Activated effector memory CD4-positive, alpha-beta T cell treated with anti-CD3 and anti-CD28 coated beads, Interleukin-2, amount 50 U/mL, for 16 hours (primary cell): Measurements from ENCODE around the gene SLC38A9.
A peak's percentile ranks its signal among the peaks of the same experiment; 100 is the strongest.
"Not testable (repeated sequence)": the region's sequence is repeated elsewhere in the genome, so short reads cannot be mapped to it uniquely, and the experiment has no call there.

Experiments used
- DNase-seq: peaks from one replicate; pipeline ENCODE4 v3.0.0-alpha.2; 2020

The SLC38A9 gene

GRCh38 chr5:55712023-55712859, at the start of gene SLC38A9:
Gene SLC38A9, minus strand, starts transcription at chr5:55712324. Its CDS starts 14,366 bp downstream, at chr5:55697958.
- DNase-seq: peak; percentile 98

- DNase-seq: not testable (repeated sequence)
These were observed 49.6 kb upstream of the SLC38A9 start for GRCh38 chr5:55761721-55762120.

- no peak for DNase-seq
These were observed 46.6 kb upstream of the SLC38A9 start for GRCh38 chr5:55758714-55759113.

- DNase-seq: no peak
These were observed 46.1 kb upstream of the SLC38A9 start for GRCh38 chr5:55758231-55758630.

- no peak for DNase-seq
These were observed 38.4 kb upstream of the SLC38A9 start for GRCh38 chr5:55750499-55750898.

- no peak for DNase-seq
These were observed 37.9 kb upstream of the SLC38A9 start for GRCh38 chr5:55750063-55750462.

- no peak for DNase-seq
These were observed 37.3 kb upstream of the SLC38A9 start for GRCh38 chr5:55749387-55749786.

GRCh38 chr5:55747778-55748318, 35.7 kb upstream of the SLC38A9 start:
- no peak for DNase-seq

GRCh38 chr5:55742778-55743177, 30.7 kb upstream of the SLC38A9 start:
- no peak for DNase-seq

- no peak for DNase-seq
These were observed 25.7 kb upstream of the SLC38A9 start, which contains the start of gene DDX4 for GRCh38 chr5:55737793-55738192. Gene DDX4, plus strand, starts transcription at chr5:55738061. Its CDS starts 903 bp downstream, at chr5:55738964.

- no peak for DNase-seq
These were observed 22.5 kb upstream of the SLC38A9 start for GRCh38 chr5:55734658-55735057.

- no peak for DNase-seq
These were observed 20.5 kb upstream of the SLC38A9 start for GRCh38 chr5:55732585-55732984.

GRCh38 chr5:55731848-55732247, 19.7 kb upstream of the SLC38A9 start:
- no peak for DNase-seq

GRCh38 chr5:55724281-55724680, 12.2 kb upstream of the SLC38A9 start:
- no peak for DNase-seq

GRCh38 chr5:55720188-55720703, 8.1 kb upstream of the SLC38A9 start:
- no peak for DNase-seq

- not testable (repeated sequence) for DNase-seq
These were observed 6.9 kb upstream of the SLC38A9 start for GRCh38 chr5:55719026-55719425.

GRCh38 chr5:55715519-55716078, 3.5 kb upstream of the SLC38A9 start:
- no peak for DNase-seq

- no peak for DNase-seq
These were observed 2.6 kb upstream of the SLC38A9 start for GRCh38 chr5:55714749-55715148.

- no peak for DNase-seq
These were observed 2.2 kb upstream of the SLC38A9 start for GRCh38 chr5:55714339-55714738.

GRCh38 chr5:55713871-55714270, 1.7 kb upstream of the SLC38A9 start:
- DNase-seq: no peak

- DNase-seq: no peak
These were observed 559 bp downstream of the SLC38A9 start for GRCh38 chr5:55711507-55712022.

GRCh38 chr5:55708732-55709131, 3.4 kb downstream of the SLC38A9 start:
- DNase-seq: no peak

- no peak for DNase-seq
These were observed 5.9 kb downstream of the SLC38A9 start for GRCh38 chr5:55706230-55706629.
